HuH-7 (cell line): Measurements from ENCODE around the gene CALR.
"Not testable (repeated sequence)": the region's sequence is repeated elsewhere in the genome, so short reads cannot be mapped to it uniquely, and the experiment has no call there.

Source experiments
- DNase-seq: peaks from one replicate; pipeline ENCODE4 v3.0.0; 2011; ENCODE audit warnings: low spot score

Gene CALR

DNA sequence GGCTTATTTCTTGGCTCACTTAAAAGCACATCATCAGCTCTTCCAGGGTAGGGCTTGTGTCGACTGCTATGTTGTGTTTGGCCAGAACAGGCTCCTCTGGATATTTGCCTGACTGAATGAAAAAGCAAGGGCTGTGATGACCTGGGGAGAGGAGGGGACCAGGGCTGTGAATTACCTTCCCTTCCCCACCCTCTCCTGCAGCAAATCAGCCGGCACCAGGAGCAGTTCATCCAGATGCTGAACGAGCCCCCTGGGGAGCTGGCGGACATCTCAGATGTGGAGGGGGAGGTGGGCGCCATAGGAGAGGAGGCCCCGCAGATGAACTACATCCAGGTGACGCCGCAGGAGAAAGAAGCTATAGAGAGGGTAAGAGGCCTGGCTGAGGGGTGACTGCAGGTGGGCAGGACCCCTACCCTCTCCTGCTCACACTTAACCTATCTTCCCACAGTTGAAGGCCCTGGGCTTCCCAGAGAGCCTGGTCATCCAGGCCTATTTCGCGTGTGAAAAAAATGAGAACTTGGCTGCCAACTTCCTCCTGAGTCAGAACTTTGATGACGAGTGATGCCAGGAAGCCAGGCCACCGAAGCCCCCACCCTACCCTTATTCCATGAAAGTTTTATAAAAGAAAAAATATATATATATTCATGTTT lies 14.2 kb downstream of the CALR start:
- no peak for DNase-seq

- no peak for DNase-seq
Measured at GRCh38 chr19:12953138-12953798, 14.9 kb downstream of the CALR start.

DNA sequence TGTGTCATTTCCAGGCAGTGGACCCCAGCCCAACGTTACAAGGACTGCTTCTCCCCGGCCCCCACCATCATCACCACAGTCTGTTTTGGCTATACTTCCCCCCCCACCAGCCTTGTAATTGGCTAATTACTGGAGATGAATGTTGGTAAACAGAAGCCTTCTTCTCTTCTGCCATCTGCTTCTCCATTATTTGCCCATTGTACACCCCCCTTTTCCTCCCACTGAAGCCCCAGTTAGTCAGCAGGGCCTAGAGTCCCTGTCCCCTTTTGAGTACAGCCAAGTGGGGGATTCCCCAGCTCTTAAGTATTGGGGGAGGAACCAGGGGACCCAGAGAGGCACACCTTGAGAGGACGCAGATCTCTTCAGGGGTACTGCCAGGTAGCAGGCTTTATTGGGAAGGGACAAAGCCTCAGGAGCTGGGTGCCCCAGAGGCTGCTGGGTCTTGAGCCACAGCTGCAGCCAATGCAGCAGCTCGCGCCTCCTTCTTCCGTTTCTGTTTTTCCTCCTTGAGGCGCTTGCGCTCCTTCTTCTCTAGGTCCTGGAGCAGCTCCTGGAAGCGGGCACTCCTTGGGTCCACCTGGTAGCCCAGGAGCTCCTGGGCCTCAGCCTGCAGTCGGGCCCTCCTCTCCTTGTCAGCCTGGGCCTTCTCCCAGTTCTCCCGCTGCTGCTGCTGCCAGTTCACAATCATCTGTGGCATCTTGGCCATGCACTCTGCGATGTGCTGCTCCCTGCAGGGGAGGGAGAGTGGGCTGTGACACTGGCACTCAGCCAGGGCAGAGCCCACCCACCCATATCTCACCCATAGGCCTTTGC lies 15.6 kb downstream of the CALR start:
- no peak for DNase-seq

DNA sequence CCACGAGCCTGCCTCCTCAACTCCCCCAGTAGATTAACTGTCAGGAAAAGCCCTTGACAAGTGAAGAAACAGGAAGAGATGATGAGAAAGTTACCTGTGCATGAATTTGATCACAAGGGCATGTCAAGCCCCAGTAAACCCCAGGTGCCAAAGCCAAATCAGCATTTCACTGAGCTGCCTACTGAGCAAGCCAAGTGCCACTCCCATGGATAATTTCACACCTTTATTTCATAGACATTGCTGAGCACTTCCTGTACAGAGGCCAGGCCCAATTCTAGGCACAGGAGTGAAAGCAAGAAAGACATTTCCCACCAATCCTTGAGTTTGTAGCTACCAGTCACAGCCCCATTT lies 16.2 kb downstream of the CALR start:
- no peak for DNase-seq

GRCh38 chr19:12955575-12955974 lies 17.2 kb downstream of the CALR start:
- DNase-seq, result not testable (repeated sequence)

DNA sequence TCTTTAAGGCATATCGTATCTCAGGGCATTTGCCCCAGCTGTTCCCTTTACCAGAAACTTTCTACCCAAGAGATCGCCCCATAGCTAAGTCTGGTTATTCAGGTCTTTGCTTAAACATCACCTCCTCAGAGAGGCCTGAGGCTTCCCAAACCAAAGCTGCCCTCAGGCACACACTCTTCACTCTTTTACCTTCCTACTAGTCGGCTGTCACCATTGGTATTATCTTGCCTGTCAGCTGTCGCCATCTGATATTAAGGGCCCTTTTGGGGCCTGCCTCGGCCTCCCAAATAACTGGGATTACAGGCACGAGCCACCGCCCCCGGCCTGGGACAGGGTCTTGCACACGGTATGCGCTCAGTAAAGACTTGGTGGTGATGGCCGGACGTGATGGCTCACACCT lies 17.6 kb downstream of the CALR start:
- DNase-seq, result no peak

GRCh38 chr19:12956446-12957388 lies 18.3 kb downstream of the CALR start, which contains the start of gene GADD45GIP1:
Gene GADD45GIP1 (minus strand): TSS chr19:12957223. CDS start chr19:12957212, 11 bp downstream.
- peak; percentile 66 for DNase-seq

GRCh38 chr19:12957389-12957952 lies 19.1 kb downstream of the CALR start:
- not testable (repeated sequence) for DNase-seq

DNA sequence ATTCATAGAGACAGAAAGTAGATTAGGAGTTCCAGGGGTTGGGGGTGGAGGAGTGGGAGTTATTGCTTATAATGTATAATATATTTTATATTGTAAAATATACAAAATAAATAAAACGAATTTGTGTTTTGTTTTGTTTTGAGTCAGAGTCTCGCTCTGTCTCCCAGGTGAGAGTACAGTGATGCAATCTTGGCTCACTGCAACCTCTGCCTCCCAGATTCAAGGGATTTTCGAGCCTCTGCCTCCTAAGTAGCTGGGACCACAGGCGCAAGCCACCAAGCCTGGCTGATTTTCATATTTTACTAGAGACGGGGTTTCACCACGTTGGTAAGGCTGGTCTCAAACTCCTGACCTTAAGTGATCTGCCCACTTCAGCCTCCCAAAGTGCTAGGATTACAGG lies 21.1 kb downstream of the CALR start:
- DNase-seq, result no peak

DNA sequence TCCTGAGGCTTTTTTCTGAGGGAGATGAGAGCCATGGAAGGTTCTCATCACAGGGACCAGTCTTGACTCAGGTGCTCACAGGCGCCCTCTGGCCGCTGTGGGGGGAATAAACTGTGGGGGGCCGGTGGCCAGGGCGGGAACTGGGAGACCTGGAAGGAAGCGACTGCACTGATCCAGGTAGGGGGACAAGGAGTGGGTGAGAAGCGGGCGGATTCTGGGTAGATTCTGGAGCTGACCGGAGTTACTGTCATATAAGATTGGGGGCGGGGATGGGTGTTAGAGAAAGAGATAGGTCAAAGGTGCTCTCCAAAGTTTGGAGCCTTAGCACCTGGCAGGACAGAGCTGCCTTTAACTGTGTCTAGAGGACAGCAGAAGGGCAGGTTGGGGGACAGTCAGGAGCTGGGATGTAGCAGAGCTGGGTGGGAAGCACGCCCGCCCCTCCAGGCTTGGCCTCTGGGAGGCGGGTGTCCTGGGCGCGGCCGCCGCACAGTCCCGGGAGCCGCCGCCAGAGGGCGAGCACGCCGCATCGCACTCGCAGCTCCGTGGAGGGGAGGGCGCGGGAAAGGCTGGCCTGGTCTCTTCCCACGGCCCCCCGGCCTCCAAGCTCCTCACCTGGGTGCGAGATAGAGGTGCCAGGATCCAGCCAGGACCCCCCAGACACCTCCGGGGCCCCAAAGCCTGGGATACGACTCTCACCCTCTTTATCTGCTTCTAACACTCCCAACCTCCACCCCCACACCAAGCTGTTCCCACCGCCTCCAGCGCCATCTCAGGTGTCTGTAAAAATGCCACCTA lies 26.8 kb downstream of the CALR start:
- DNase-seq, result peak; percentile 76

DNA sequence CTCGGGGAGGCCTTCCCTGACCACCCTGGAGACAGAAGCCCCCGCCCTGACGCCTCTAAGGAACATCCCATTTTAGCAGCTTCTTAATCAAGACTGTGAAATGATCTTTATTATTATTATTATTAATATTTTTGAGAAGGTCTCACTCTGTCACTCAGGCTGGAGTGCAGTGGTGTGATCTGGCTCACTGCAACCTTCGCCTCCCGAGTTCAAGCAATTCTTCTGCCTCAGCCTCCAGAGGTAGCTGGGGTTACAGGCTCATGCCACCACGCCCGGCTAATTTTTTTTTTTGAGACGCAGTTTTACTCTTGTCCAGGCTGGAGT lies 27.4 kb downstream of the CALR start:
- DNase-seq, result no peak

GRCh38 chr19:12967907-12968306 lies 29.5 kb downstream of the CALR start:
- DNase-seq, result no peak

GRCh38 chr19:12969292-12969988 lies 31.0 kb downstream of the CALR start, which contains the start of gene DAND5:
Gene DAND5 (plus strand): TSS chr19:12969576. CDS start chr19:12969661, 85 bp downstream.
- DNase-seq, result no peak

DNA sequence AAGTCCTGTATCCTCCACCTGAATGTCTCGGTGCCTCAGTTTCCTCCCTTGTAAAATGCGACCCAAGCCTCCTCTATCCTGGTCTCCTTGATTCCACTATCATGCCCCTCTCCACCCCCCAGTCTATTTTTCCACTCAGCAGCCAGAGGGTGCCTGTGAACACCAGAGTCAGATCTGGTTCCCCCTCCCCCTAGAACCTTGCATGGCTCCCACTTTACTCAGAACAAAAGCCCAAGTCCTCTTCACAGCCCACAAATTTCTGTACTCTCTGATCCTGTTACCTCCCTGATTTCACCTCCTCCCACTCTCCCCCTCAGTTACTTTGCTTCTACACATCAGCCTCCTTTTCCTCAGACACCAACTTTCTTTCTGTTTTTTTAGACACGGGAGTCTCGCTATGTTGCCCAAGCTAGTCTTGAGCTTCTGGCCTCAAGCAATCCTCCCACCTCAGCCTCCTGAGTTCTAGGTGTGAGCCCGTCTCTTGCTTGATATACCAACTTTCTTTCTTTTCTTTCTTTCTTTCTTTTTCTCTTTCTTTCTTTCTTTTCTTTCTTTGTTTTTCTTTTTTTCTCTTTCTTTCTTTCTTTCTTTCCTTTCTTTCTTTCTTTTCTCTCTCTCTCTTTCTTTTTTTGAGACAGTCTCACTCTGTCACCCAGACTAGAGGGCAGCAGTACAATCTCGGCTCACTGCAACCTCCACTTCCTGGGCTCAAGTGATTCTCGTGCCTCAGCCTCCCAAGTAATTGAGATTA lies 31.8 kb downstream of the CALR start:
- DNase-seq, result no peak

DNA sequence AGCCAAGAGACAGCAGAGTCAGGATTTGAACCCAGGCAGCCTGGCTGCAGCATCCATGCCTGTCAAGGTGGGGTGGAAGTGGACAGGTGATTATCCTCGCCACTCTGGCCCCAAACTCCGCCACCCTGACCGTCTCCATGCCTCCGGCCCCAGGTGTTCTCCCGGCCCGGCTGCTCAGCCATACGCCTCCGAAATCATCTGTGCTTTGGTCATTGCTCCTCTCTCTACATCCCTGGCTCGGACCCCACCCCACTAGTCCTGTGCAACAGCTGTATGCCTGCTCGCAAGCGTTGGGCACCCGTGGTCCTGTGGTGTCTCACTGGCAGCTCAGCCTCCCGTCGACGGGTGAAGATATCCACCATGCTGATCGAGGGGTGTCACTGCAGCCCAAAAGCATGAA lies 34.8 kb downstream of the CALR start:
- no peak for DNase-seq

DNA sequence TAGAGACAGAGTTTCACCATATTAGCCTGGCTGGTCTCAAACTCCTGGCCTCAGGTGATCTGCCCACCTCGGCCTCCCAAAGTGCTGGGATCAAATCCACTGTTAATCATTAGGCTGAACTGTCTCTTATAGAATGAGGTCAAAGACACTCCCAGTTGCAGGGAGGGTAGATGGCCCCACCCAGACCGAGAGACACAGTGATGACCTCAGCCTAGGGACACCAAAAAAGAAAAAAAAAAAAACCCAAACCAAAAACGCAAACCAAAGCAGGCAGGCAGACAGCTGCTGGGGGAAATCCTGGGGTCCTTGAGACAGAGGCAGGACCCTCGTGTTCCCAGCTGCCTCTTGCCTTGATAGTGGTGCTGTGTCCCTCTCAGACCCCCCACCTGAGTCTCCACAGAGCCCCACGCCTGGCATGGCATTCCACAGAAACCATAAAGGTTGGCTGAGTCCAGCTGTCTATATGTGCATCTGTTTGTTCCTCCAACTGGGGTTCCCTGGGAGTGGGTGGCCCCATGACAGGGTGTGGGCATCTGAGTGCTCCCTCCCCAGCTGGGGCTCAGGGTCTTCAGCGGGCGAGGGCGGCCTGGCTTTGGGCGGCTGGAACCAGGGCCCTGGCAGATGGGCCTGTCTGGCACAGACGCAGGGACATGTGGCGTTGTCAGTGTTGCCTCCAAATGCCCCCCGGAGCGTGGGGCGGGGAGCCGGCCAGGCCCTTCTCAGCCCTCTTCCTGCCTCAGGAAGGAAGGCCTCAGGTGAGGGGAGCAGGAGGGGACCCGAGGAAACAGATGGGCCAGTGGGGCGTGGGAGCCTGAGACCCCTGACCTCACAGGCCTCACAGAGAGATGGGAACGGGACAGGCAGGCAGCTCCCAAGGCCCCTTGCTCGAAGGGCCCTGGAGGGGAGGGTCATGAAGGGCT lies 36.2 kb downstream of the CALR start:
- peak; percentile 53 for DNase-seq

DNA sequence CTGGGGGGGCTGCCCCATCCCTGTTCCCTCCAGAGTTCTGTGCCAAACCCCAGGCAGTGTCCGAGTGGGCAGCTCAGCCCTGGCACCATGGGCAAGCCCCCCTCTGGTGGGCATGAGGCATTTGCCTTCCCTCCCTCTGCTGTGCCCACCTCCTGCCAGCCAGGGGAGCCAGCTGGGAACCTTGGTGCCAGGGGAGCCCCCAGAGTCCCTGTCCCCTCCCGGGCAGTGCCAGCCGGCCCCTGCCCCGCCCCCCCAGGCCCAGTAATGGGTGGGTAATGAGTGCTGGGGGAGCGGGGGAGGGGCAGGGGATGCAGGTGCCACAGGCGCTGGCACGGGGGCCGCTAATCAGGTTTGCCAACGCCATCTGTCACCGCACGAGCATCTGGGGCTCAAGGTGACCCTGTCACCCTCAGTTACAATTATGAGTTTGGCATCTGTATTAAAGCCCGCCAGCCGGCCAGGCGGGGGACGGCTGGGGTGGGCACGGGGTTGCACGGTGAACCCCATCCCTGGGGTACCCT lies 36.9 kb downstream of the CALR start:
- no peak for DNase-seq

DNA sequence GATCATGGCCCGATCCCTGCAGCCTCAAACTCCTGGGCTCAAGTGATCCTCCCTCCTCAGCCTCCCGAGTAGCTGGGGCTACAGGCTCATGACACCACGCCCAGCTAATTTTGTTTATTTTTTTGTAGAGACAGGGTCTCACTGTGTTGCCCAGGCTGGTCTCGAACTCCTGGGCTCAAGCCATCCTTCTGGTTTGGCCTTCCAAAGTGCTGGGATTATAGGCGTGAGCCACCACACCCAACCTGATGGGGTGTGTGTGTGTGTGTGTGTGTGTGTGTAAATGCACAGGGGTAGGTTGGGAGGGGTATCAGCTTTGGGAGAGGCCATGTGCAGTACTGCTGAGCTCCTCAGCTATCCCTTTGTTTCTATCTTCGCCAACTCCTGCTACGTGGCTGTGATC lies 37.7 kb downstream of the CALR start:
- DNase-seq, result not testable (repeated sequence)
